Measurements from ENCODE around the gene NCF1. TPM values are rescaled to one million over a fixed set of nuclear protein-coding genes. Genes with fewer than 3 reads are reported as not detected.

The NCF1 gene
- total RNA-seq, 2 donors from 2014 or later = 1.4 to 3.2 TPM

Other genes with a start within 250 kb of the NCF1 start
- 100 to 1,000 TPM; 127 to 178 TPM for gene GTF2I, start 116.3 kb upstream of the NCF1 start, total RNA-seq
- 1 to 10 TPM; 1.1 to 6.2 TPM for gene GTF2IRD2, start 77.6 kb downstream of the NCF1 start, total RNA-seq
- gene CASTOR2, start 190.7 kb downstream of the NCF1 start, total RNA-seq = 1 to 10 TPM; 2.0 to 8.7 TPM

All from activated naive CD4-positive, alpha-beta T cell treated with anti-CD3 and anti-CD28 coated beads, Interleukin-2, amount 50 U/mL, for 72 hours (primary cell).